PC-9 (cell line): ENCODE results near the gene RCBTB1. TPM values are rescaled to one million over a fixed set of nuclear protein-coding genes. Genes with fewer than 3 reads are reported as not detected.

Source experiments
- BruUV-seq: library from RNA; stranded (reverse); fragments of 400-500 nt; replicated peaks from 2 replicates; lab custom pipeline; 2021; lab: Mats Ljungman, UMichigan
- CTCF ChIA-PET: fragments of 300-600 bp; sonication (Branson Sonifier 250); formaldehyde crosslinking; loops from one replicate; lab custom pipeline; 2022; ENCODE audit warnings: antibody characterized with exemption; lab: Charles Lee
- POLR2A ChIA-PET: fragments of 300-600 bp; sonication (Branson Sonifier 250); formaldehyde crosslinking; loops from one replicate; lab custom pipeline; 2022; ENCODE audit warnings: antibody characterized with exemption; ENCODE audit not compliant: unreplicated experiment; lab: Charles Lee
- DNase-seq, 2 experiments: peaks; one replicate each; pipeline versions ENCODE4 v3.0.0 to v3.0.0-alpha.2; 2015 to 2022; ENCODE audit warnings: mixed read lengths in 1 of 2
- H2AFZ ChIP-seq: fragments of 200-600 bp; sonication (generic); 2 replicates; pipeline ENCODE4 v1.8.1; 2017; ENCODE audit warnings: antibody characterized with exemption
- H3F3A ChIP-seq: fragments of 200-600 bp; sonication (generic); 2 replicates; pipeline ENCODE4 v1.8.1; 2017; ENCODE audit warnings: antibody characterized with exemption, mild to moderate bottlenecking, low read depth; ENCODE audit not compliant: insufficient read depth
- H3K27ac ChIP-seq: fragments of 200-600 bp; sonication (generic); 2 replicates; pipeline ENCODE4 v1.6.1; 2016; ENCODE audit warnings: mixed run types
- H3K27me3 ChIP-seq: fragments of 200-600 bp; sonication (generic); 2 replicates; pipeline ENCODE4 v1.6.1; 2016; ENCODE audit warnings: low read depth, mixed run types; ENCODE audit not compliant: insufficient read depth
- H3K36me3 ChIP-seq: fragments of 200-600 bp; sonication (generic); 2 replicates; pipeline ENCODE4 v1.6.1; 2016; ENCODE audit warnings: low read depth, mixed run types
- H3K4me1 ChIP-seq: fragments of 200-600 bp; sonication (generic); replicated peaks from 2 replicates; pipeline ENCODE4 v1.6.1; 2016; ENCODE audit warnings: mixed run types; ENCODE audit not compliant: insufficient read depth
- H3K4me2 ChIP-seq: fragments of 200-600 bp; sonication (generic); 2 replicates; pipeline ENCODE4 v1.6.1; 2017; ENCODE audit warnings: mixed run types
- H3K4me3 ChIP-seq: fragments of 200-600 bp; sonication (generic); 2 replicates; pipeline ENCODE4 v1.6.1; 2016; ENCODE audit warnings: mixed run types
- H3K79me2 ChIP-seq: fragments of 200-600 bp; sonication (generic); 2 replicates; pipeline ENCODE4 v1.6.1; 2017; ENCODE audit warnings: low read depth, mixed run types
- H3K9me2 ChIP-seq: fragments of 200-600 bp; sonication (generic); 2 replicates; pipeline ENCODE4 v1.8.1; 2017; ENCODE audit warnings: mild to moderate bottlenecking; ENCODE audit not compliant: insufficient read depth
- H3K9me3 ChIP-seq: fragments of 200-600 bp; sonication (generic); 2 replicates; pipeline ENCODE4 v1.8.1; 2016; ENCODE audit warnings: low read depth; ENCODE audit not compliant: insufficient read depth
- H4K20me1 ChIP-seq: fragments of 200-600 bp; sonication (generic); 2 replicates; pipeline ENCODE4 v1.8.1; 2017; ENCODE audit not compliant: insufficient read depth
- EZH2 ChIP-seq: fragments of 200-600 bp; sonication (generic); IDR thresholded peaks from 2 replicates; pipeline ENCODE4 v1.8.0; 2017; ENCODE audit warnings: antibody characterized with exemption, low read depth
- intact Hi-C: fragments of 100-400 bp; cut with micrococcal nuclease; formaldehyde crosslinking; loops from one replicate; pipeline ENCODE4 v1.10.0; 2022; ENCODE audit not compliant: unreplicated experiment
- total RNA-seq: library from RNA; stranded (reverse); gene quantifications from 2 replicates; pipeline ENCODE4 v1.2.3, GENCODE V29; 2021
- TF ChIP-seq, protein P1 (sequence below): fragments of 200-600 bp; sonication (generic); conservative IDR thresholded peaks from 2 replicates; pipeline ENCODE4 v1.6.1; 2017; ENCODE audit warnings: mixed run types, antibody characterized with exemption, mild to moderate bottlenecking, moderate library complexity

The RCBTB1 gene
- total RNA-seq, 1 experiment from 2014 or later: 16.1 TPM

DNA sequence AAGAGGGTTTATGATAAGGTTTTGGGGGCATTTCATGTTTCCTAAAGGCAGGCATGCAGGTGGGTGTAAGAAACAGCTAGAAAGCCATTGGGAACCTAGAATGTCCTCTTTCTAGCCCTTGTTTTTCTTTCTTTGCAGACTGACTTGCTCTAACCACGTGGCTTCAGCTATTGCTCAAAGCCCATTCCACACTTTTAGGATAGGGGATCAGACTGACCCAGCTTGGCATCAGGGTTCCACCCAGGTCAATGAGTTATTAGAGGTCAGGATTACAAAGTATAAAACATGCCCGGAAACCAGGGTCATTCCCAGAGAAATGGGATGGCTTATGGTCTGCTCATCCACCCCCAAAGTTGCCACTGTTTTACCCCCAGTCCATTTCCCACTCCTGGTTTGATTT, 72.8 kb downstream of the RCBTB1 start:
- POLR2A ChIA-PET: no interaction called here
- no TSS peak for BruUV-seq
- intact Hi-C loops: no loop called here

DNA sequence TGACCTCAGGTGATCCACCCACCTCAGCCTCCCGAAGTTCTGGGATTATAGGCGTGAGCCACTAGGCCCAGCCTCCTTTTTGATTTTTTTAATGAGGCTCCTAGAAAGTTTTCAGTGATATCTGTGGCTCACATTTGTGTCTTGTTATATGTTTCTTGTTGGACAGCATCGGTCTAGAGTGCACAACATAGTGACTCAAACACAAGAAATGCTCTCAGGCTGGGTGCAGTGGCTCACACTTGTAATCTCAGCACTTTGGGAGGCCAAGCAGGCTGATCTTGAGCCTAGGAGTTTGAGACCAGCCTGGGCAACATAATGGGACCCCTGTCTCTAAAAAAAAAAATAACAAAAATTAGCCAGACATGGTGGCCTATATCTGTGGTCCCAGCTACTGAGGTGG, 81.4 kb downstream of the RCBTB1 start:
- POLR2A ChIA-PET: no interaction called here
- DNase-seq: no peak

More for the DNA sequence above, 72.8 kb downstream of the RCBTB1 start:
- H3K27me3 ChIP-seq: no peaks in the 10 kb centered on the region
- no peaks in the 10 kb centered on the region for H3K9me3 ChIP-seq
- TF ChIP-seq, protein P1, sequence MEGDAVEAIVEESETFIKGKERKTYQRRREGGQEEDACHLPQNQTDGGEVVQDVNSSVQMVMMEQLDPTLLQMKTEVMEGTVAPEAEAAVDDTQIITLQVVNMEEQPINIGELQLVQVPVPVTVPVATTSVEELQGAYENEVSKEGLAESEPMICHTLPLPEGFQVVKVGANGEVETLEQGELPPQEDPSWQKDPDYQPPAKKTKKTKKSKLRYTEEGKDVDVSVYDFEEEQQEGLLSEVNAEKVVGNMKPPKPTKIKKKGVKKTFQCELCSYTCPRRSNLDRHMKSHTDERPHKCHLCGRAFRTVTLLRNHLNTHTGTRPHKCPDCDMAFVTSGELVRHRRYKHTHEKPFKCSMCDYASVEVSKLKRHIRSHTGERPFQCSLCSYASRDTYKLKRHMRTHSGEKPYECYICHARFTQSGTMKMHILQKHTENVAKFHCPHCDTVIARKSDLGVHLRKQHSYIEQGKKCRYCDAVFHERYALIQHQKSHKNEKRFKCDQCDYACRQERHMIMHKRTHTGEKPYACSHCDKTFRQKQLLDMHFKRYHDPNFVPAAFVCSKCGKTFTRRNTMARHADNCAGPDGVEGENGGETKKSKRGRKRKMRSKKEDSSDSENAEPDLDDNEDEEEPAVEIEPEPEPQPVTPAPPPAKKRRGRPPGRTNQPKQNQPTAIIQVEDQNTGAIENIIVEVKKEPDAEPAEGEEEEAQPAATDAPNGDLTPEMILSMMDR: no peak
- TF ChIP-seq EZH2: no peak
- CTCF ChIA-PET: no interaction called here
- no peaks in the 10 kb centered on the region for H3K36me3 ChIP-seq
- DNase-seq: no peak
- no peaks in the 10 kb centered on the region for H3K9me2 ChIP-seq
- no peak overlapping the region for H2AFZ ChIP-seq
- no peaks in the 10 kb centered on the region for H4K20me1 ChIP-seq
- H3K27ac ChIP-seq: no peak overlapping the region
- 0 out of 2 replicates have a peak, but pooled peaks cover 2% of the 10 kb centered on the region for H3F3A ChIP-seq
- no peak overlapping the region for H3K4me2 ChIP-seq
- no peak overlapping the region for H3K4me3 ChIP-seq
- no peaks in the 10 kb centered on the region for H3K4me1 ChIP-seq
- no peaks in the 10 kb centered on the region for H3K79me2 ChIP-seq

DNA sequence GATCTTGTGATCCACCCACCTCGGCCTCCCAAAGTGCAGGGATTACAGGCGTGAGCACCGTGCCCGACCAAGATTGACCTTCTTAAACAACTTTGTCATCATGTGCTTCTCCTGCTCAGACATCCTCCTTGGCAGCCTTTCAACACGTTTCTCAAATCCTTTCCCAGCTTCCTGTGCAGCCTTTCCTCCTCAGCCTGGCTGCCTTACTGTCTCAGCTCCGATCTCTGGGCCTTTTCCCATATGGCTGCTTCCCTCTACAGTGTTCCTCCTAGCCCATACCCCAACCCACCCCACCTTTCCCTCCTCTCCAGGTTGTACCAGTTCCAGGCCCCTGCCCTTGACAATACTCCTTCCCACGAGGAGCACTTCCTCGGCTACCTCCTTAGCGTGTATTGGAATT, 82.4 kb downstream of the RCBTB1 start:
- intact Hi-C loops: no loop called here
- H3K9me2 ChIP-seq: no peaks in the 10 kb centered on the region
- ChIA-PET CTCF (no interaction called here), POLR2A (no interaction called here)
- DNase-seq: no peak
- H3K27me3 ChIP-seq: no peaks in the 10 kb centered on the region
- no peak overlapping the region for H3K4me2 ChIP-seq
- no peaks in the 10 kb centered on the region for H3K36me3 ChIP-seq
- peaks cover 10% of the 10 kb centered on the region for H3F3A ChIP-seq
- no peak for TF ChIP-seq EZH2
- TF ChIP-seq, protein P1: no peak
- H3K4me1 ChIP-seq: no peaks in the 10 kb centered on the region
- H3K27ac ChIP-seq: no peak overlapping the region
- no peak overlapping the region for H2AFZ ChIP-seq
- H3K79me2 ChIP-seq: no peaks in the 10 kb centered on the region
- H3K4me3 ChIP-seq: no peak overlapping the region
- no TSS peak for BruUV-seq
- no peaks in the 10 kb centered on the region for H4K20me1 ChIP-seq
- H3K9me3 ChIP-seq: no peaks in the 10 kb centered on the region

More for the DNA sequence above, 81.4 kb downstream of the RCBTB1 start:
- no peak for TF ChIP-seq EZH2
- TF ChIP-seq, protein P1: no peak
- Histone ChIP-seq H3K9me2 (no peaks in the 10 kb centered on the region), H3K27me3 (no peaks in the 10 kb centered on the region), H3K4me3 (no peak overlapping the region), H3K79me2 (no peaks in the 10 kb centered on the region), H3K4me1 (no peaks in the 10 kb centered on the region), H3K36me3 (no peaks in the 10 kb centered on the region), H3K27ac (no peak overlapping the region), H3F3A (peaks cover 6% of the 10 kb centered on the region; the same call in 1 of the 2 replicates), H2AFZ (no peak overlapping the region), H4K20me1 (no peaks in the 10 kb centered on the region), H3K9me3 (no peaks in the 10 kb centered on the region), H3K4me2 (no peak overlapping the region)
- CTCF ChIA-PET: no interaction called here
- intact Hi-C loops: no loop called here
- BruUV-seq: no TSS peak
